Thyroid gland (tissue), 4 donors: Measurements from ENCODE around the gene GNMT. TPM values are rescaled to one million over a fixed set of nuclear protein-coding genes. Genes with fewer than 3 reads are reported as not detected.

ENCODE experiments used
- DNase-seq, 2 donors: peaks; one replicate each; pipeline ENCODE4 v3.0.0-alpha.2; 2019
- H3K27ac ChIP-seq, 3 donors: fragments of 200-600 bp; sonication (generic); 1 replicate in 2 of 3; 2 replicates in 1 of 3; pipeline ENCODE4 v1.5.1; 2016 to 2019; ENCODE audit warnings: mild to moderate bottlenecking in 1 of 3, moderate library complexity in 1 of 3
- H3K27me3 ChIP-seq: fragments of 200-600 bp; sonication (generic); one replicate; pipeline ENCODE4 v1.5.1; 2019
- H3K36me3 ChIP-seq, 2 donors: fragments of 200-600 bp; sonication (generic); one replicate each; pipeline ENCODE4 v1.5.1; 2016 to 2019
- H3K4me1 ChIP-seq, 2 donors: fragments of 200-600 bp; sonication (generic); one replicate each; pipeline ENCODE4 v1.5.1; 2017 to 2019
- H3K4me3 ChIP-seq, 3 donors: fragments of 200-600 bp; sonication (generic); replicated peaks in 1 of 3; 1 replicate in 2 of 3; 2 replicates in 1 of 3; pipeline ENCODE4 v1.5.1; 2016; ENCODE audit warnings: mild to moderate bottlenecking in 1 of 3
- H3K9me3 ChIP-seq: fragments of 200-600 bp; sonication (generic); one replicate; pipeline ENCODE4 v1.5.1; 2017
- CTCF ChIP-seq, 6 experiments: fragments of 200-600 bp in 3 of 6; fragments of 450-650 bp in 3 of 6; sonication (generic) in 3 of 6; IDR thresholded peaks; one replicate each; pipeline ENCODE4 v1.5.1; 2016 to 2019; ENCODE audit warnings: antibody characterized with exemption in 6 of 6, mild to moderate bottlenecking in 2 of 6, inconsistent platforms in 1 of 6, moderate library complexity in 1 of 6
- POLR2A ChIP-seq, 2 donors: fragments of 450-650 bp; IDR thresholded peaks; one replicate each; pipeline ENCODE4 v1.6.1; 2017; ENCODE audit warnings: antibody characterized with exemption in 2 of 2, mild to moderate bottlenecking in 2 of 2, moderate library complexity in 1 of 2
- WGBS, 2 donors: methylation state at CpG; one replicate each; pipeline ENCODE4 v1.1.5; 2017; 5-methylcytosine and 5-hydroxymethylcytosine counted together
- intact Hi-C: fragments of 100-400 bp; cut with DNase I; formaldehyde crosslinking; loops from one replicate; pipeline ENCODE4 v1.15.1; 2023
- total RNA-seq, 4 donors: library from RNA; depleted of rRNA; stranded (reverse); fragments of >200 nt; gene quantifications; one replicate each; pipeline ENCODE4 v1.2.3, GENCODE V29; 2016

Gene GNMT
- total RNA-seq, 4 donors from 2014 or later: 0.98 to 7.5 (median 2.5) TPM

GRCh38 chr6:42929821-42930360, 30.7 kb upstream of the GNMT start:
- peaks cover 3% of the 10 kb centered on the region for H3K27me3 ChIP-seq
- intact Hi-C loops: no loop called here

GRCh38 chr6:42932412-42932811, 28.1 kb upstream of the GNMT start:
- intact Hi-C loops: no loop called here
- H3K4me1 ChIP-seq: peaks cover 12 to 18% of the 10 kb centered on the region in 2 donors

More at GRCh38 chr6:42929821-42930360, 30.7 kb upstream of the GNMT start:
- H3K27ac ChIP-seq: peak overlapping the region; percentile 81 to 92 (median 89)
- WGBS, 2 donors: 4 to 5% methylated on average over 16 of the region's 16 CpGs
- H3K9me3 ChIP-seq: no peaks in the 10 kb centered on the region
- TF ChIP-seq CTCF (IDR thresholded peaks at IDR 0.05): no peak
- TF ChIP-seq POLR2A (IDR thresholded peaks at IDR 0.05): no peak
- peaks cover 12 to 18% of the 10 kb centered on the region in 2 donors for H3K4me1 ChIP-seq
- no peak for DNase-seq
- peaks cover 0 to 5% of the 10 kb centered on the region in 2 donors for H3K36me3 ChIP-seq
- peak overlapping the region; percentile 16 to 75 (median 29) for H3K4me3 ChIP-seq

GRCh38 chr6:42933205-42933604, 27.3 kb upstream of the GNMT start:
- no peaks in the 10 kb centered on the region for H3K27me3 ChIP-seq
- 46 to 72% methylated on average over 3 of the region's 3 CpGs for WGBS, 2 donors
- no peak for DNase-seq
- no peak overlapping the region for H3K4me3 ChIP-seq
- TF ChIP-seq CTCF (IDR thresholded peaks at IDR 0.05): no peak
- peaks cover 11 to 17% of the 10 kb centered on the region in 2 donors for H3K4me1 ChIP-seq
- H3K9me3 ChIP-seq: no peaks in the 10 kb centered on the region
- intact Hi-C loops: no loop called here
- H3K36me3 ChIP-seq: peaks cover 10 to 29% of the 10 kb centered on the region in 2 donors
- no peak overlapping the region for H3K27ac ChIP-seq

More at GRCh38 chr6:42932412-42932811, 28.1 kb upstream of the GNMT start:
- Histone ChIP-seq H3K27me3 (no peaks in the 10 kb centered on the region), H3K4me3 (no peak overlapping the region), H3K9me3 (no peaks in the 10 kb centered on the region), H3K27ac (no peak overlapping the region), H3K36me3 (peaks cover 6 to 21% of the 10 kb centered on the region in 2 donors)
- WGBS, 2 donors: 95 to 96% methylated on average over 3 of the region's 3 CpGs
- DNase-seq: no peak
- TF ChIP-seq POLR2A (IDR thresholded peaks at IDR 0.05) (no peak), CTCF (IDR thresholded peaks at IDR 0.05) (no peak)

- Histone ChIP-seq H3K27me3 (no peaks in the 10 kb centered on the region), H3K4me3 (no peak overlapping the region), H3K27ac (no peak overlapping the region), H3K9me3 (no peaks in the 10 kb centered on the region), H3K36me3 (peaks cover 24 to 41% of the 10 kb centered on the region in 2 donors), H3K4me1 (peaks cover 3 to 7% of the 10 kb centered on the region in 2 donors)
- intact Hi-C loops: no loop called here
- no peak for DNase-seq
- TF ChIP-seq POLR2A (IDR thresholded peaks at IDR 0.05) (no peak), CTCF (IDR thresholded peaks at IDR 0.05) (no peak)
- 87 to 90% methylated on average over 7 of the region's 7 CpGs for WGBS, 2 donors
These were observed 25.2 kb upstream of the GNMT start for GRCh38 chr6:42935322-42935721.

GRCh38 chr6:42936398-42936797, 24.2 kb upstream of the GNMT start:
- Histone ChIP-seq H3K36me3 (peaks cover 24 to 41% of the 10 kb centered on the region in 2 donors), H3K27me3 (no peaks in the 10 kb centered on the region), H3K4me1 (no peaks in the 10 kb centered on the region), H3K9me3 (no peaks in the 10 kb centered on the region), H3K4me3 (no peak overlapping the region), H3K27ac (no peak overlapping the region)
- no peak for TF ChIP-seq POLR2A (IDR thresholded peaks at IDR 0.05)
- no peak for TF ChIP-seq CTCF (IDR thresholded peaks at IDR 0.05)
- 91% methylated on average over 11 of the region's 11 CpGs for WGBS, 2 donors
- DNase-seq: no peak
- intact Hi-C loops: no loop called here
